IMR-90 (cell line): Measurements from ENCODE around the gene ZMAT5. TPM values are rescaled to one million over a fixed set of nuclear protein-coding genes. Genes with fewer than 3 reads are reported as not detected.

Experiments
- ATAC-seq: fragments of 200-7000 bp; cut with Tn5 transposase; 2 replicates; pipeline ENCODE4 v1.9.1; 2020; ENCODE audit warnings: low read depth, mild to moderate bottlenecking, moderate library complexity
- BruUV-seq: library from RNA; stranded (reverse); fragments of 400-500 nt; replicated peaks from 2 replicates; lab custom pipeline; 2021; lab: Mats Ljungman, UMichigan
- CTCF ChIA-PET: fragments of 300-600 bp; formaldehyde crosslinking; extraction: SDS; loops from one replicate; lab custom pipeline; 2021; ENCODE audit warnings: antibody characterized with exemption; lab: Yijun Ruan, JAX
- POLR2A ChIA-PET: fragments of 300-600 bp; sonication (Branson Sonifier 250); formaldehyde crosslinking; loops from one replicate; lab custom pipeline; 2022; ENCODE audit warnings: antibody characterized with exemption; ENCODE audit not compliant: unreplicated experiment; lab: Charles Lee
- DNase-seq: peaks from one replicate; pipeline ENCODE4 v3.0.0; 2013
- H2AFZ ChIP-seq: replicated peaks from 2 replicates; pipeline ENCODE3; 2013; ENCODE audit warnings: low read length, mild to moderate bottlenecking; ENCODE audit not compliant: poor library complexity
- H2AK5ac ChIP-seq: 2 replicates; pipeline ENCODE4 v1.6.1; 2013; ENCODE audit warnings: low read depth, low read length, inconsistent platforms
- H2AK9ac ChIP-seq: replicated peaks from 2 replicates; pipeline ENCODE3; 2013; ENCODE audit warnings: mild to moderate bottlenecking, low read depth, low read length, moderate library complexity; ENCODE audit not compliant: poor library complexity
- H2BK120ac ChIP-seq: 2 replicates; pipeline ENCODE4 v1.6.1; 2013; ENCODE audit warnings: low read depth, low read length, inconsistent platforms
- H2BK15ac ChIP-seq: 3 replicates; pipeline ENCODE4 v1.6.1; 2013; ENCODE audit warnings: low read depth, low read length, inconsistent platforms
- H2BK20ac ChIP-seq: 2 replicates; pipeline ENCODE4 v1.6.1; 2013; ENCODE audit warnings: low read depth, mild to moderate bottlenecking, inconsistent platforms, low read length, moderate library complexity
- H2BK5ac ChIP-seq: 2 replicates; pipeline ENCODE4 v1.6.1; 2013; ENCODE audit warnings: mild to moderate bottlenecking, low read depth, low read length, inconsistent platforms; ENCODE audit not compliant: poor library complexity, severe bottlenecking
- H3K14ac ChIP-seq: replicated peaks from 2 replicates; pipeline ENCODE4 v1.6.1; 2013; ENCODE audit warnings: low read depth, low read length, inconsistent platforms
- H3K18ac ChIP-seq: 2 replicates; pipeline ENCODE4 v1.6.1; 2013; ENCODE audit warnings: low read depth, low read length, control low read depth
- H3K23ac ChIP-seq: 2 replicates; pipeline ENCODE4 v1.6.1; 2013; ENCODE audit warnings: low read depth, low read length, inconsistent platforms
- H3K27ac ChIP-seq: 2 replicates; pipeline ENCODE4 v1.5.1; 2013; ENCODE audit warnings: mild to moderate bottlenecking, control low read depth, low read length; ENCODE audit not compliant: insufficient read depth
- H3K27me3 ChIP-seq: 2 replicates; pipeline ENCODE4 v1.6.1; 2013; ENCODE audit warnings: low read length; ENCODE audit not compliant: control insufficient read depth, insufficient read depth
- H3K36me3 ChIP-seq: 2 replicates; pipeline ENCODE4 v1.6.1; 2013; ENCODE audit warnings: low read length, mixed read lengths; ENCODE audit not compliant: control insufficient read depth, insufficient read depth
- H3K4ac ChIP-seq: 2 replicates; pipeline ENCODE4 v1.6.1; 2013; ENCODE audit warnings: low read depth, low read length, inconsistent platforms
- H3K4me1 ChIP-seq: 2 replicates; pipeline ENCODE4 v1.6.1; 2013; ENCODE audit warnings: low read length, mixed read lengths; ENCODE audit not compliant: control insufficient read depth, insufficient read depth
- H3K4me2 ChIP-seq: 2 replicates; pipeline ENCODE4 v1.6.1; 2013; ENCODE audit warnings: low read depth, mild to moderate bottlenecking, control low read depth, low read length, moderate library complexity
- H3K4me3 ChIP-seq: 2 replicates; pipeline ENCODE4 v1.5.1; 2013; ENCODE audit warnings: low read depth, mild to moderate bottlenecking, control low read depth, low read length, moderate library complexity; ENCODE audit not compliant: insufficient read depth
- H3K56ac ChIP-seq: 2 replicates; pipeline ENCODE4 v1.6.1; 2013; ENCODE audit warnings: low read length, inconsistent platforms; ENCODE audit not compliant: insufficient read depth; ENCODE audit errors: extremely low read depth
- H3K79me1 ChIP-seq, 2 experiments: 2 replicates each; pipeline ENCODE4 v1.6.1; 2013; ENCODE audit warnings: low read length in 2 of 2, inconsistent platforms in 1 of 2, low read depth in 1 of 2
- H3K9ac ChIP-seq: 2 replicates; pipeline ENCODE4 v1.6.1; 2013; ENCODE audit warnings: low read depth, low read length, control low read depth
- H3K9me1 ChIP-seq: 2 replicates; pipeline ENCODE4 v1.6.1; 2013; ENCODE audit warnings: low read length, inconsistent platforms; ENCODE audit not compliant: insufficient read depth
- H3K9me3 ChIP-seq: 2 replicates; pipeline ENCODE4 v1.6.1; 2013; ENCODE audit warnings: low read length; ENCODE audit not compliant: control insufficient read depth, insufficient read depth
- H4K20me1 ChIP-seq: 2 replicates; pipeline ENCODE4 v1.6.1; 2013; ENCODE audit warnings: low read length, inconsistent platforms; ENCODE audit not compliant: insufficient read depth
- H4K5ac ChIP-seq: 2 replicates; pipeline ENCODE4 v1.6.1; 2013; ENCODE audit warnings: mild to moderate bottlenecking, low read depth, low read length, control low read depth
- H4K8ac ChIP-seq, 2 experiments: 2 replicates each; pipeline ENCODE4 v1.6.1; 2013; ENCODE audit warnings: low read depth in 2 of 2, low read length in 2 of 2, control low read depth in 1 of 2, inconsistent platforms in 1 of 2
- H4K91ac ChIP-seq: 2 replicates; pipeline ENCODE4 v1.6.1; 2013; ENCODE audit warnings: low read depth, low read length, inconsistent platforms; ENCODE audit not compliant: insufficient read depth
- CEBPB ChIP-seq: IDR thresholded peaks from 2 replicates; pipeline ENCODE4 v1.6.1; 2012; ENCODE audit warnings: low read depth, low read length, improper control_type of control experiment
- FOS ChIP-seq: fragments of 150-350 bp; IDR thresholded peaks from 2 replicates; pipeline ENCODE4 v1.6.1; 2016; ENCODE audit warnings: low read depth, low read length
- MAFK ChIP-seq: IDR thresholded peaks from 2 replicates; pipeline ENCODE4 v1.6.1; 2012; ENCODE audit warnings: low read depth, low read length, improper control_type of control experiment
- MXI1 ChIP-seq: IDR thresholded peaks from 2 replicates; pipeline ENCODE4 v1.6.1; 2012; ENCODE audit warnings: low read depth, mild to moderate bottlenecking, low read length, moderate library complexity, borderline replicate concordance
- NFE2L2 ChIP-seq: fragments of 150-350 bp; IDR thresholded peaks from 2 replicates; pipeline ENCODE4 v1.6.1; 2016; ENCODE audit warnings: low read depth, mild to moderate bottlenecking, low read length
- POLR2A ChIP-seq: IDR thresholded peaks from 2 replicates; pipeline ENCODE4 v1.6.1; 2012; ENCODE audit warnings: mild to moderate bottlenecking, low read depth, low read length
- RAD21 ChIP-seq: IDR thresholded peaks from 2 replicates; pipeline ENCODE4 v1.6.1; 2012; ENCODE audit warnings: low read length, improper control_type of control experiment
- RCOR1 ChIP-seq: IDR thresholded peaks from 2 replicates; pipeline ENCODE4 v1.6.1; 2012; ENCODE audit warnings: mild to moderate bottlenecking, low read length, improper control_type of control experiment; ENCODE audit not compliant: insufficient replicate concordance
- RFX5 ChIP-seq: IDR thresholded peaks from 2 replicates; pipeline ENCODE4 v1.8.0; 2012; ENCODE audit warnings: low read depth, mild to moderate bottlenecking, low read length, moderate library complexity
- WGBS, 2 experiments: methylation state at CpG; one replicate each; pipeline versions ENCODE4 v1.1.5 to v1.1.7; 2013; ENCODE audit warnings: missing lambda C conversion rate in 2 of 2; ENCODE audit not compliant: insufficient read length in 1 of 2; ENCODE audit errors: extremely low coverage in 2 of 2; 5-methylcytosine and 5-hydroxymethylcytosine counted together
- dilution Hi-C: fragments of 300-500 bp; cut with HindIII; formaldehyde crosslinking; loops from one replicate; pipeline ENCODE4 v1.14.3; 2018; ENCODE audit warnings: low sequenced_read_pairs; ENCODE audit not compliant: unreplicated experiment
- in situ Hi-C: fragments of 300-500 bp; cut with MboI; formaldehyde crosslinking; loops from 3 replicates; pipeline ENCODE4 v1.14.3; 2019; ENCODE audit warnings: low sequenced_read_pairs, inconsistent platforms, mixed read lengths
- intact Hi-C: fragments of 100-400 bp; cut with micrococcal nuclease; formaldehyde crosslinking; loops from 2 replicates; pipeline ENCODE4 v1.10.0; 2022
- polyA plus RNA-seq, 3 experiments: library from polyadenylated mRNA; depleted of rRNA; stranded (reverse); fragments of >200 nt; gene quantifications; 2 replicates each; pipeline ENCODE4 v1.2.3, GENCODE V29; 2012; ENCODE audit warnings: low replicate concordance in 1 of 3
- total RNA-seq: library from RNA; depleted of rRNA; stranded (reverse); fragments of >200 nt; gene quantifications from 2 replicates; pipeline ENCODE4 v1.2.3, GENCODE V29; 2012
- TF ChIP-seq, protein P1 (sequence below): conservative IDR thresholded peaks from 2 replicates; pipeline ENCODE4 v1.5.1; 2012; ENCODE audit warnings: mild to moderate bottlenecking, low read depth, low read length, improper control_type of control experiment
- TF ChIP-seq, protein P2 (sequence below): fragments of 150-350 bp; IDR thresholded peaks from 2 replicates; pipeline ENCODE4 v1.6.1; 2017; ENCODE audit warnings: mild to moderate bottlenecking, antibody characterized with exemption, low read length, low read depth
- TF ChIP-seq, protein P3 (sequence below): fragments of 150-350 bp; IDR thresholded peaks from 2 replicates; pipeline ENCODE4 v1.6.1; 2016; ENCODE audit warnings: low read depth, mild to moderate bottlenecking, low read length, moderate library complexity, borderline replicate concordance

ZMAT5 gene
- total and polyA plus RNA-seq, 2 of the 4 experiments (the other 2 are of a cell fraction), result 21.7 to 31.8 TPM

DNA sequence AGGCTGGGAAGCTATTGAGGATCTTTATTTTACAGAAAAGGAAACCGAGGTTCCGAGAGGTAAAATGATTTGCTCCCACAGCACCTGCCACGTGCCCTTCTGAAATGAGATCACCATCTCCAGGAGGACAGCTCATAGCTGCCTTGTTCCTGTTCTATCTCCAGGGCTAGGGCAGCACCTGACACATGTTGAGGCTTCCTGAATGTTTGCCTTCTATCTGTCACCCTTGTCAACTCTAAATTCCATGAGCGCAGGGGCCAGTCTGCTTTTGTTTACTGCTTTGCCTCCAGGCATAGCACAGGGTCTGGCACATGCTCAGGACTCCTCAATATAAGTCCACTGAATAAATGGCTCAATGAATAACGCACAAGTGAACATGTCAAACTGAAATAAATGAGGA, 47.2 kb upstream of the ZMAT5 start:
- in situ Hi-C loops (no loop called here), dilution Hi-C loops (no loop called here), intact Hi-C loops (no loop called here)
- Histone ChIP-seq H2BK20ac (no peak overlapping the region), H3K18ac (no peak overlapping the region), H2BK5ac (no peak overlapping the region), H3K27me3 (no peaks in the 10 kb centered on the region), H2BK15ac (no peak overlapping the region), H4K91ac (no peak overlapping the region), H3K36me3 (peaks cover 52% of the 10 kb centered on the region), H4K8ac (no peak overlapping the region), H3K9ac (no peak overlapping the region), H3K4ac (no peak overlapping the region), H3K79me1 (no peaks in the 10 kb centered on the region; a peak in 1 of 4 replicates), H3K9me3 (no peaks in the 10 kb centered on the region), H3K4me2 (no peak overlapping the region), H4K5ac (no peak overlapping the region), H2AK9ac (no peak overlapping the region), H4K20me1 (no peaks in the 10 kb centered on the region), H3K27ac (no peak overlapping the region), H3K56ac (no peak overlapping the region), H3K9me1 (no peaks in the 10 kb centered on the region), H2AK5ac (no peak overlapping the region), H2AFZ (no peak overlapping the region), H3K4me3 (no peak overlapping the region), H3K14ac (no peak overlapping the region), H3K23ac (no peak overlapping the region), H2BK120ac (no peak overlapping the region), H3K4me1 (peaks cover 1% of the 10 kb centered on the region; the same call in 1 of the 2 replicates)
- POLR2A ChIA-PET, result no interaction called here
- no TSS peak for BruUV-seq
- TF ChIP-seq RFX5 (no peak), MAFK (no peak), FOS (no peak), CEBPB (no peak), RCOR1 (no peak), POLR2A (no peak), MXI1 (no peak), RAD21 (no peak), NFE2L2 (no peak)
- TF ChIP-seq, protein P1, sequence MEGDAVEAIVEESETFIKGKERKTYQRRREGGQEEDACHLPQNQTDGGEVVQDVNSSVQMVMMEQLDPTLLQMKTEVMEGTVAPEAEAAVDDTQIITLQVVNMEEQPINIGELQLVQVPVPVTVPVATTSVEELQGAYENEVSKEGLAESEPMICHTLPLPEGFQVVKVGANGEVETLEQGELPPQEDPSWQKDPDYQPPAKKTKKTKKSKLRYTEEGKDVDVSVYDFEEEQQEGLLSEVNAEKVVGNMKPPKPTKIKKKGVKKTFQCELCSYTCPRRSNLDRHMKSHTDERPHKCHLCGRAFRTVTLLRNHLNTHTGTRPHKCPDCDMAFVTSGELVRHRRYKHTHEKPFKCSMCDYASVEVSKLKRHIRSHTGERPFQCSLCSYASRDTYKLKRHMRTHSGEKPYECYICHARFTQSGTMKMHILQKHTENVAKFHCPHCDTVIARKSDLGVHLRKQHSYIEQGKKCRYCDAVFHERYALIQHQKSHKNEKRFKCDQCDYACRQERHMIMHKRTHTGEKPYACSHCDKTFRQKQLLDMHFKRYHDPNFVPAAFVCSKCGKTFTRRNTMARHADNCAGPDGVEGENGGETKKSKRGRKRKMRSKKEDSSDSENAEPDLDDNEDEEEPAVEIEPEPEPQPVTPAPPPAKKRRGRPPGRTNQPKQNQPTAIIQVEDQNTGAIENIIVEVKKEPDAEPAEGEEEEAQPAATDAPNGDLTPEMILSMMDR, result no peak
- TF ChIP-seq, protein P2, sequence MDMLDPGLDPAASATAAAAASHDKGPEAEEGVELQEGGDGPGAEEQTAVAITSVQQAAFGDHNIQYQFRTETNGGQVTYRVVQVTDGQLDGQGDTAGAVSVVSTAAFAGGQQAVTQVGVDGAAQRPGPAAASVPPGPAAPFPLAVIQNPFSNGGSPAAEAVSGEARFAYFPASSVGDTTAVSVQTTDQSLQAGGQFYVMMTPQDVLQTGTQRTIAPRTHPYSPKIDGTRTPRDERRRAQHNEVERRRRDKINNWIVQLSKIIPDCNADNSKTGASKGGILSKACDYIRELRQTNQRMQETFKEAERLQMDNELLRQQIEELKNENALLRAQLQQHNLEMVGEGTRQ, result no peak
- TF ChIP-seq, protein P3, sequence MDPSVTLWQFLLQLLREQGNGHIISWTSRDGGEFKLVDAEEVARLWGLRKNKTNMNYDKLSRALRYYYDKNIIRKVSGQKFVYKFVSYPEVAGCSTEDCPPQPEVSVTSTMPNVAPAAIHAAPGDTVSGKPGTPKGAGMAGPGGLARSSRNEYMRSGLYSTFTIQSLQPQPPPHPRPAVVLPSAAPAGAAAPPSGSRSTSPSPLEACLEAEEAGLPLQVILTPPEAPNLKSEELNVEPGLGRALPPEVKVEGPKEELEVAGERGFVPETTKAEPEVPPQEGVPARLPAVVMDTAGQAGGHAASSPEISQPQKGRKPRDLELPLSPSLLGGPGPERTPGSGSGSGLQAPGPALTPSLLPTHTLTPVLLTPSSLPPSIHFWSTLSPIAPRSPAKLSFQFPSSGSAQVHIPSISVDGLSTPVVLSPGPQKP, result no peak
- DNase-seq (no peak), ATAC-seq (no peak)
- no CpG with 5 or more reads among the region's 5 CpGs for WGBS, 2 experiments
- CTCF ChIA-PET, result no interaction called here
